ENCODE measurements around the gene ANK2.

ANK2 gene

GRCh38 chr4:113292371-113293042 lies 243.1 kb downstream of the ANK2 start:
- peaks cover 3% of the 10 kb centered on the region for H3K36me3 ChIP-seq (ENCODE audit: control insufficient read depth, insufficient read depth, low read length)

GRCh38 chr4:113293043-113293560 lies 243.6 kb downstream of the ANK2 start:
- Histone ChIP-seq H3K4me3 (ENCODE audit: insufficient read depth, low read depth, low read length) (no peak overlapping the region), H3K27ac (ENCODE audit: insufficient read depth, low read depth, low read length, poor library complexity, severe bottlenecking) (peak overlapping the region; percentile 94), H3K36me3 (ENCODE audit: control insufficient read depth, insufficient read depth, low read length) (peaks cover 3% of the 10 kb centered on the region), H3K4me1 (ENCODE audit: control insufficient read depth, insufficient read depth, low read length) (peaks cover 45% of the 10 kb centered on the region), H3K9me3 (ENCODE audit: control insufficient read depth, low read length) (no peaks in the 10 kb centered on the region), H3K27me3 (ENCODE audit: control insufficient read depth, insufficient read depth, low read length, poor library complexity, severe bottlenecking) (no peaks in the 10 kb centered on the region)
- WGBS, 2 experiments = 21 to 23% methylated on average over 9 of the region's 9 CpGs

More at GRCh38 chr4:113292371-113293042, 243.1 kb downstream of the ANK2 start:
- Histone ChIP-seq H3K27me3 (ENCODE audit: control insufficient read depth, insufficient read depth, low read length, poor library complexity, severe bottlenecking) (no peaks in the 10 kb centered on the region), H3K9me3 (ENCODE audit: control insufficient read depth, low read length) (no peaks in the 10 kb centered on the region), H3K27ac (ENCODE audit: insufficient read depth, low read depth, low read length, poor library complexity, severe bottlenecking) (peak overlapping the region; percentile 94), H3K4me3 (ENCODE audit: insufficient read depth, low read depth, low read length) (no peak overlapping the region), H3K4me1 (ENCODE audit: control insufficient read depth, insufficient read depth, low read length) (peaks cover 45% of the 10 kb centered on the region)
- WGBS, 2 experiments = 3% methylated on average over 21 of the region's 21 CpGs

GRCh38 chr4:113293674-113294073 lies 244.2 kb downstream of the ANK2 start:
- Histone ChIP-seq H3K9me3 (ENCODE audit: control insufficient read depth, low read length) (no peaks in the 10 kb centered on the region), H3K27me3 (ENCODE audit: control insufficient read depth, insufficient read depth, low read length, poor library complexity, severe bottlenecking) (no peaks in the 10 kb centered on the region), H3K4me1 (ENCODE audit: control insufficient read depth, insufficient read depth, low read length) (peaks cover 45% of the 10 kb centered on the region), H3K27ac (ENCODE audit: insufficient read depth, low read depth, low read length, poor library complexity, severe bottlenecking) (peak overlapping the region; percentile 94), H3K4me3 (ENCODE audit: insufficient read depth, low read depth, low read length) (no peak overlapping the region), H3K36me3 (ENCODE audit: control insufficient read depth, insufficient read depth, low read length) (peaks cover under 1% of the 10 kb centered on the region)
- WGBS, 2 experiments = 23 to 38% methylated on average over 2 of the region's 4 CpGs

- Histone ChIP-seq H3K36me3 (ENCODE audit: control insufficient read depth, insufficient read depth, low read length) (no peaks in the 10 kb centered on the region), H3K27me3 (ENCODE audit: control insufficient read depth, insufficient read depth, low read length, poor library complexity, severe bottlenecking) (no peaks in the 10 kb centered on the region), H3K27ac (ENCODE audit: insufficient read depth, low read depth, low read length, poor library complexity, severe bottlenecking) (no peak overlapping the region), H3K4me1 (ENCODE audit: control insufficient read depth, insufficient read depth, low read length) (peaks cover 45% of the 10 kb centered on the region), H3K9me3 (ENCODE audit: control insufficient read depth, low read length) (no peaks in the 10 kb centered on the region), H3K4me3 (ENCODE audit: insufficient read depth, low read depth, low read length) (no peak overlapping the region)
- 91 to 95% methylated on average over 1 of the region's 1 CpG for WGBS, 2 experiments
Measured at GRCh38 chr4:113294908-113295307, 245.5 kb downstream of the ANK2 start.

- no peaks in the 10 kb centered on the region for H3K27me3 ChIP-seq (ENCODE audit: control insufficient read depth, insufficient read depth, low read length, poor library complexity, severe bottlenecking)
- no peak overlapping the region for H3K4me3 ChIP-seq (ENCODE audit: insufficient read depth, low read depth, low read length)
- WGBS, 2 experiments = 91 to 95% methylated on average over 5 of the region's 5 CpGs
- no peak overlapping the region for H3K27ac ChIP-seq (ENCODE audit: insufficient read depth, low read depth, low read length, poor library complexity, severe bottlenecking)
- peaks cover 4% of the 10 kb centered on the region for H3K4me1 ChIP-seq (ENCODE audit: control insufficient read depth, insufficient read depth, low read length)
- no peaks in the 10 kb centered on the region for H3K36me3 ChIP-seq (ENCODE audit: control insufficient read depth, insufficient read depth, low read length)
- H3K9me3 ChIP-seq (ENCODE audit: control insufficient read depth, low read length) = no peaks in the 10 kb centered on the region
Measured at GRCh38 chr4:113300471-113300928, 251.0 kb downstream of the ANK2 start.

GRCh38 chr4:113302051-113302450 lies 252.6 kb downstream of the ANK2 start:
- WGBS, 2 experiments = 100% methylated on average over 1 of the region's 1 CpG; no CpG with 5 or more reads in 1 of the 2 experiments
- no peaks in the 10 kb centered on the region for H3K4me1 ChIP-seq (ENCODE audit: control insufficient read depth, insufficient read depth, low read length)
- H3K36me3 ChIP-seq (ENCODE audit: control insufficient read depth, insufficient read depth, low read length) = no peaks in the 10 kb centered on the region
- no peak overlapping the region for H3K27ac ChIP-seq (ENCODE audit: insufficient read depth, low read depth, low read length, poor library complexity, severe bottlenecking)
- no peaks in the 10 kb centered on the region for H3K9me3 ChIP-seq (ENCODE audit: control insufficient read depth, low read length)
- no peaks in the 10 kb centered on the region for H3K27me3 ChIP-seq (ENCODE audit: control insufficient read depth, insufficient read depth, low read length, poor library complexity, severe bottlenecking)
- no peak overlapping the region for H3K4me3 ChIP-seq (ENCODE audit: insufficient read depth, low read depth, low read length)

GRCh38 chr4:113303315-113303714 lies 253.9 kb downstream of the ANK2 start:
- no peaks in the 10 kb centered on the region for H3K9me3 ChIP-seq (ENCODE audit: control insufficient read depth, low read length)
- H3K4me1 ChIP-seq (ENCODE audit: control insufficient read depth, insufficient read depth, low read length) = no peaks in the 10 kb centered on the region
- H3K27me3 ChIP-seq (ENCODE audit: control insufficient read depth, insufficient read depth, low read length, poor library complexity, severe bottlenecking) = no peaks in the 10 kb centered on the region
- no peaks in the 10 kb centered on the region for H3K36me3 ChIP-seq (ENCODE audit: control insufficient read depth, insufficient read depth, low read length)
- no peak overlapping the region for H3K27ac ChIP-seq (ENCODE audit: insufficient read depth, low read depth, low read length, poor library complexity, severe bottlenecking)
- 80 to 86% methylated on average over 1 of the region's 1 CpG for WGBS, 2 experiments
- no peak overlapping the region for H3K4me3 ChIP-seq (ENCODE audit: insufficient read depth, low read depth, low read length)

- Histone ChIP-seq H3K27me3 (ENCODE audit: control insufficient read depth, insufficient read depth, low read length, poor library complexity, severe bottlenecking) (no peaks in the 10 kb centered on the region), H3K4me1 (ENCODE audit: control insufficient read depth, insufficient read depth, low read length) (no peaks in the 10 kb centered on the region), H3K4me3 (ENCODE audit: insufficient read depth, low read depth, low read length) (no peak overlapping the region), H3K9me3 (ENCODE audit: control insufficient read depth, low read length) (no peaks in the 10 kb centered on the region), H3K36me3 (ENCODE audit: control insufficient read depth, insufficient read depth, low read length) (no peaks in the 10 kb centered on the region), H3K27ac (ENCODE audit: insufficient read depth, low read depth, low read length, poor library complexity, severe bottlenecking) (no peak overlapping the region)
- 93 to 100% methylated on average over 2 of the region's 2 CpGs for WGBS, 2 experiments
Measured at GRCh38 chr4:113311047-113311446, 261.6 kb downstream of the ANK2 start.

- Histone ChIP-seq H3K4me3 (ENCODE audit: insufficient read depth, low read depth, low read length) (no peak overlapping the region), H3K27me3 (ENCODE audit: control insufficient read depth, insufficient read depth, low read length, poor library complexity, severe bottlenecking) (no peaks in the 10 kb centered on the region), H3K36me3 (ENCODE audit: control insufficient read depth, insufficient read depth, low read length) (no peaks in the 10 kb centered on the region), H3K9me3 (ENCODE audit: control insufficient read depth, low read length) (no peaks in the 10 kb centered on the region), H3K4me1 (ENCODE audit: control insufficient read depth, insufficient read depth, low read length) (no peaks in the 10 kb centered on the region), H3K27ac (ENCODE audit: insufficient read depth, low read depth, low read length, poor library complexity, severe bottlenecking) (no peak overlapping the region)
- 68 to 74% methylated on average over 3 of the region's 3 CpGs for WGBS, 2 experiments
Measured at GRCh38 chr4:113312529-113312928, 263.1 kb downstream of the ANK2 start.

GRCh38 chr4:113314426-113314825 lies 265.0 kb downstream of the ANK2 start:
- WGBS, 2 experiments = 88% methylated on average over 1 of the region's 3 CpGs; no CpG with 5 or more reads in 1 of the 2 experiments
- Histone ChIP-seq H3K36me3 (ENCODE audit: control insufficient read depth, insufficient read depth, low read length) (no peaks in the 10 kb centered on the region), H3K27me3 (ENCODE audit: control insufficient read depth, insufficient read depth, low read length, poor library complexity, severe bottlenecking) (no peaks in the 10 kb centered on the region), H3K9me3 (ENCODE audit: control insufficient read depth, low read length) (no peaks in the 10 kb centered on the region), H3K4me1 (ENCODE audit: control insufficient read depth, insufficient read depth, low read length) (no peaks in the 10 kb centered on the region), H3K4me3 (ENCODE audit: insufficient read depth, low read depth, low read length) (no peak overlapping the region), H3K27ac (ENCODE audit: insufficient read depth, low read depth, low read length, poor library complexity, severe bottlenecking) (no peak overlapping the region)

Measured in ectodermal cell (in vitro differentiated cells).